PC-3 (cell line): ENCODE measurements around the gene PEA15. TPM values are rescaled to one million over a fixed set of nuclear protein-coding genes. Genes with fewer than 3 reads are reported as not detected.

Experiments used
- ATAC-seq: fragments of 200-7000 bp; cut with Tn5 transposase; 2 replicates; pipeline ENCODE4 v1.9.1; 2020; ENCODE audit warnings: mild to moderate bottlenecking, moderate library complexity
- BruUV-seq: library from RNA; stranded (reverse); fragments of 400-500 nt; replicated peaks from 2 replicates; lab custom pipeline; 2021; lab: Mats Ljungman, UMichigan
- CTCF ChIA-PET: fragments of 300-600 bp; sonication (Branson Sonifier 250); formaldehyde crosslinking; loops from one replicate; lab custom pipeline; 2022; ENCODE audit warnings: antibody characterized with exemption; lab: Charles Lee
- POLR2A ChIA-PET: fragments of 300-600 bp; sonication (Branson Sonifier 250); formaldehyde crosslinking; loops from one replicate; lab custom pipeline; 2022; ENCODE audit warnings: antibody characterized with exemption; ENCODE audit not compliant: unreplicated experiment; lab: Charles Lee
- DNase-seq: peaks from one replicate; pipeline ENCODE4 v3.0.0-alpha.2; 2015
- H2AFZ ChIP-seq: fragments of 300-600 bp; sonication (generic); 2 replicates; pipeline ENCODE4 v1.6.0; 2016; ENCODE audit warnings: antibody characterized with exemption, low read length
- H3F3A ChIP-seq: fragments of 300-600 bp; sonication (generic); one replicate; pipeline ENCODE4 v1.6.0; 2017; ENCODE audit warnings: antibody characterized with exemption, low read length, control low read depth, mild to moderate bottlenecking; ENCODE audit not compliant: unreplicated experiment
- H3K27ac ChIP-seq: fragments of 300-600 bp; sonication (generic); 2 replicates; pipeline ENCODE4 v1.5.1; 2016; ENCODE audit warnings: mild to moderate bottlenecking, low read length
- H3K27me3 ChIP-seq: fragments of 300-600 bp; sonication (generic); 2 replicates; pipeline ENCODE4 v1.6.1; 2016; ENCODE audit warnings: low read length, mixed read lengths
- H3K36me3 ChIP-seq: fragments of 300-600 bp; sonication (generic); 2 replicates; pipeline ENCODE4 v1.6.1; 2016; ENCODE audit warnings: low read depth, mixed run types, low read length, mixed read lengths
- H3K4me1 ChIP-seq: fragments of 300-600 bp; sonication (generic); 2 replicates; pipeline ENCODE4 v1.5.1; 2016; ENCODE audit warnings: low read length; ENCODE audit not compliant: insufficient read depth
- H3K4me2 ChIP-seq: fragments of 300-600 bp; sonication (generic); 2 replicates; pipeline ENCODE4 v1.6.0; 2016; ENCODE audit warnings: low read length
- H3K4me3 ChIP-seq: fragments of 300-600 bp; sonication (generic); 2 replicates; pipeline ENCODE4 v1.5.1; 2016; ENCODE audit warnings: mild to moderate bottlenecking, low read length, mixed read lengths
- H3K79me2 ChIP-seq: fragments of 300-600 bp; sonication (generic); 2 replicates; pipeline ENCODE4 v1.6.1; 2017; ENCODE audit warnings: low read length, mixed read lengths
- H3K9ac ChIP-seq: fragments of 300-600 bp; sonication (generic); 2 replicates; pipeline ENCODE4 v1.6.0; 2016; ENCODE audit warnings: mild to moderate bottlenecking, low read length
- H3K9me2 ChIP-seq: fragments of 300-600 bp; sonication (generic); replicated peaks from 2 replicates; pipeline ENCODE4 v1.6.1; 2016; ENCODE audit warnings: mixed run types, low read length, mixed read lengths
- H3K9me3 ChIP-seq: fragments of 300-600 bp; sonication (generic); 2 replicates; pipeline ENCODE4 v1.6.1; 2016; ENCODE audit warnings: low read length, mixed read lengths
- H4K20me1 ChIP-seq: fragments of 300-600 bp; sonication (generic); 2 replicates; pipeline ENCODE4 v1.6.1; 2016; ENCODE audit warnings: low read length, mixed read lengths
- CTCF ChIP-seq: fragments of 300-600 bp; sonication (generic); conservative IDR thresholded peaks from 2 replicates; pipeline ENCODE4 v1.5.1; 2017; ENCODE audit warnings: antibody characterized with exemption, low read depth, mild to moderate bottlenecking, low read length
- EZH2 ChIP-seq: fragments of 300-600 bp; sonication (generic); IDR thresholded peaks from one replicate; pipeline ENCODE4 v1.6.1; 2017; ENCODE audit warnings: antibody characterized with exemption, mild to moderate bottlenecking, low read length; ENCODE audit not compliant: unreplicated experiment
- EZH2phosphoT487 ChIP-seq: fragments of 300-600 bp; sonication (generic); IDR thresholded peaks from 2 replicates; pipeline ENCODE4 v1.6.1; 2018; ENCODE audit warnings: mild to moderate bottlenecking, antibody characterized with exemption, low read length, borderline replicate concordance
- intact Hi-C: fragments of 100-400 bp; cut with micrococcal nuclease; formaldehyde crosslinking; loops from 2 replicates; pipeline ENCODE4 v1.9.0; 2023
- total RNA-seq: library from RNA; depleted of rRNA; stranded (reverse); fragments of >200 nt; gene quantifications from 2 replicates; pipeline ENCODE4 v1.2.3, GENCODE V29; 2014

The PEA15 gene
- total RNA-seq, 1 experiment from 2014 or later = 90.3 TPM

- Histone ChIP-seq H3K9ac (no peak overlapping the region), H3K9me2 (no peaks in the 10 kb centered on the region), H3K9me3 (no peaks in the 10 kb centered on the region), H3F3A (no peaks in the 10 kb centered on the region), H4K20me1 (no peaks in the 10 kb centered on the region), H3K4me2 (no peak overlapping the region), H3K4me1 (no peaks in the 10 kb centered on the region), H3K79me2 (no peaks in the 10 kb centered on the region), H3K4me3 (no peak overlapping the region), H3K27ac (no peak overlapping the region), H3K27me3 (no peaks in the 10 kb centered on the region), H3K36me3 (no peaks in the 10 kb centered on the region), H2AFZ (no peak overlapping the region)
- ChIA-PET POLR2A (no interaction called here), CTCF (no interaction called here)
- intact Hi-C loops = no loop called here
- no TSS peak for BruUV-seq
- TF ChIP-seq EZH2phosphoT487 (no peak), EZH2 (no peak), CTCF (no peak)
- DNase-seq (no peak), ATAC-seq (no peak)
Measured at GRCh38 chr1:160186246-160186645, 18.9 kb upstream of the PEA15 start.

GRCh38 chr1:160186729-160187128 is 18.5 kb upstream of the PEA15 start:
- Histone ChIP-seq H3F3A (no peaks in the 10 kb centered on the region), H3K4me1 (no peaks in the 10 kb centered on the region), H3K9ac (no peak overlapping the region), H3K4me3 (no peak overlapping the region), H3K27me3 (no peaks in the 10 kb centered on the region), H3K9me2 (no peaks in the 10 kb centered on the region), H3K79me2 (no peaks in the 10 kb centered on the region), H3K9me3 (no peaks in the 10 kb centered on the region), H3K27ac (no peak overlapping the region), H3K36me3 (no peaks in the 10 kb centered on the region), H4K20me1 (no peaks in the 10 kb centered on the region), H2AFZ (no peak overlapping the region), H3K4me2 (no peak overlapping the region)
- ChIA-PET POLR2A (interaction anchor here (0.7 kb wide), 1 partner anchor 401 kb away, joined by 3 read pairs; no protein-coding TSS in a partner anchor), CTCF (no interaction called here)
- BruUV-seq = no TSS peak
- no peak for DNase-seq
- ATAC-seq = no peak
- intact Hi-C loops = no loop called here
- TF ChIP-seq CTCF (no peak), EZH2phosphoT487 (no peak), EZH2 (no peak)

GRCh38 chr1:160187407-160187806 is 17.8 kb upstream of the PEA15 start:
- H3K36me3 ChIP-seq = no peaks in the 10 kb centered on the region
- POLR2A ChIA-PET = no interaction called here

More at GRCh38 chr1:160187407-160187806, 17.8 kb upstream of the PEA15 start:
- intact Hi-C loops = no loop called here
- no TSS peak for BruUV-seq
- Histone ChIP-seq H4K20me1 (no peaks in the 10 kb centered on the region), H2AFZ (no peak overlapping the region), H3K4me2 (no peak overlapping the region), H3K27me3 (no peaks in the 10 kb centered on the region), H3F3A (no peaks in the 10 kb centered on the region), H3K27ac (no peak overlapping the region), H3K4me1 (no peaks in the 10 kb centered on the region), H3K9me3 (no peaks in the 10 kb centered on the region), H3K79me2 (no peaks in the 10 kb centered on the region), H3K4me3 (no peak overlapping the region), H3K9me2 (no peaks in the 10 kb centered on the region), H3K9ac (no peak overlapping the region)
- CTCF ChIA-PET = no interaction called here
- DNase-seq (no peak), ATAC-seq (no peak)
- no peak for TF ChIP-seq EZH2
- TF ChIP-seq CTCF = no peak
- no peak for TF ChIP-seq EZH2phosphoT487
